ENCODE data around the gene STIMATE. TPM values are rescaled to one million over a fixed set of nuclear protein-coding genes. Genes with fewer than 3 reads are reported as not detected.

The STIMATE gene
- total RNA-seq, 1 donor: 27.3 TPM

- Histone ChIP-seq H3K4me1 (ENCODE audit: insufficient read depth, low read length) (peaks cover 7% of the 10 kb centered on the region), H3K27me3 (ENCODE audit: insufficient read depth, low read length) (no peaks in the 10 kb centered on the region), H3K4me3 (ENCODE audit: low read length) (no peak overlapping the region), H3K9me3 (ENCODE audit: low read depth, low read length) (no peaks in the 10 kb centered on the region)
These were observed 11.2 kb downstream of the STIMATE start for GRCh38 chr3:52886049-52886730.

- no peak overlapping the region for H3K4me3 ChIP-seq (ENCODE audit: low read length)
- no peaks in the 10 kb centered on the region for H3K9me3 ChIP-seq (ENCODE audit: low read depth, low read length)
- no peaks in the 10 kb centered on the region for H3K27me3 ChIP-seq (ENCODE audit: insufficient read depth, low read length)
- H3K4me1 ChIP-seq (ENCODE audit: insufficient read depth, low read length): no peaks in the 10 kb centered on the region
These were observed 15.0 kb downstream of the STIMATE start for GRCh38 chr3:52882377-52882776.

GRCh38 chr3:52881871-52882270 is 15.5 kb downstream of the STIMATE start:
- no peaks in the 10 kb centered on the region for H3K9me3 ChIP-seq (ENCODE audit: low read depth, low read length)
- no peaks in the 10 kb centered on the region for H3K27me3 ChIP-seq (ENCODE audit: insufficient read depth, low read length)
- no peaks in the 10 kb centered on the region for H3K4me1 ChIP-seq (ENCODE audit: insufficient read depth, low read length)
- no peak overlapping the region for H3K4me3 ChIP-seq (ENCODE audit: low read length)

- Histone ChIP-seq H3K27me3 (ENCODE audit: insufficient read depth, low read length) (no peaks in the 10 kb centered on the region), H3K4me1 (ENCODE audit: insufficient read depth, low read length) (peaks cover 4% of the 10 kb centered on the region), H3K4me3 (ENCODE audit: low read length) (no peak overlapping the region), H3K9me3 (ENCODE audit: low read depth, low read length) (no peaks in the 10 kb centered on the region)
These were observed 16.9 kb downstream of the STIMATE start for GRCh38 chr3:52880474-52880873.

- H3K4me3 ChIP-seq (ENCODE audit: low read length): no peak overlapping the region
- H3K27me3 ChIP-seq (ENCODE audit: insufficient read depth, low read length): no peaks in the 10 kb centered on the region
- peaks cover 8% of the 10 kb centered on the region for H3K4me1 ChIP-seq (ENCODE audit: insufficient read depth, low read length)
- H3K9me3 ChIP-seq (ENCODE audit: low read depth, low read length): no peaks in the 10 kb centered on the region
These were observed 17.3 kb downstream of the STIMATE start for GRCh38 chr3:52880047-52880446.

- H3K27me3 ChIP-seq (ENCODE audit: insufficient read depth, low read length): no peaks in the 10 kb centered on the region
- H3K4me3 ChIP-seq (ENCODE audit: low read length): no peak overlapping the region
- H3K4me1 ChIP-seq (ENCODE audit: insufficient read depth, low read length): peaks cover 13% of the 10 kb centered on the region
- no peaks in the 10 kb centered on the region for H3K9me3 ChIP-seq (ENCODE audit: low read depth, low read length)
These were observed 17.8 kb downstream of the STIMATE start for GRCh38 chr3:52879581-52879980.

GRCh38 chr3:52879090-52879489 is 18.3 kb downstream of the STIMATE start:
- H3K9me3 ChIP-seq (ENCODE audit: low read depth, low read length): no peaks in the 10 kb centered on the region
- H3K4me3 ChIP-seq (ENCODE audit: low read length): no peak overlapping the region
- peaks cover 16% of the 10 kb centered on the region for H3K4me1 ChIP-seq (ENCODE audit: insufficient read depth, low read length)
- no peaks in the 10 kb centered on the region for H3K27me3 ChIP-seq (ENCODE audit: insufficient read depth, low read length)

GRCh38 chr3:52877085-52877484 is 20.3 kb downstream of the STIMATE start:
- peaks cover 21% of the 10 kb centered on the region for H3K4me1 ChIP-seq (ENCODE audit: insufficient read depth, low read length)
- H3K9me3 ChIP-seq (ENCODE audit: low read depth, low read length): no peaks in the 10 kb centered on the region
- no peaks in the 10 kb centered on the region for H3K27me3 ChIP-seq (ENCODE audit: insufficient read depth, low read length)
- H3K4me3 ChIP-seq (ENCODE audit: low read length): no peak overlapping the region

GRCh38 chr3:52874864-52875587 is 22.3 kb downstream of the STIMATE start:
- Histone ChIP-seq H3K4me3 (ENCODE audit: low read length) (no peak overlapping the region), H3K4me1 (ENCODE audit: insufficient read depth, low read length) (peaks cover 21% of the 10 kb centered on the region), H3K9me3 (ENCODE audit: low read depth, low read length) (no peaks in the 10 kb centered on the region), H3K27me3 (ENCODE audit: insufficient read depth, low read length) (no peaks in the 10 kb centered on the region)

- Histone ChIP-seq H3K4me1 (ENCODE audit: insufficient read depth, low read length) (peaks cover 21% of the 10 kb centered on the region), H3K4me3 (ENCODE audit: low read length) (no peak overlapping the region), H3K9me3 (ENCODE audit: low read depth, low read length) (no peaks in the 10 kb centered on the region), H3K27me3 (ENCODE audit: insufficient read depth, low read length) (no peaks in the 10 kb centered on the region)
These were observed 23.1 kb downstream of the STIMATE start for GRCh38 chr3:52874160-52874701.

GRCh38 chr3:52873433-52874159 is 23.8 kb downstream of the STIMATE start:
- Histone ChIP-seq H3K27me3 (ENCODE audit: insufficient read depth, low read length) (no peaks in the 10 kb centered on the region), H3K9me3 (ENCODE audit: low read depth, low read length) (no peaks in the 10 kb centered on the region), H3K4me3 (ENCODE audit: low read length) (no peak overlapping the region), H3K4me1 (ENCODE audit: insufficient read depth, low read length) (peaks cover 21% of the 10 kb centered on the region)

GRCh38 chr3:52872245-52872644 is 25.1 kb downstream of the STIMATE start:
- Histone ChIP-seq H3K4me1 (ENCODE audit: insufficient read depth, low read length) (peaks cover 21% of the 10 kb centered on the region), H3K9me3 (ENCODE audit: low read depth, low read length) (no peaks in the 10 kb centered on the region), H3K27me3 (ENCODE audit: insufficient read depth, low read length) (no peaks in the 10 kb centered on the region), H3K4me3 (ENCODE audit: low read length) (no peak overlapping the region)

GRCh38 chr3:52871761-52872160 is 25.6 kb downstream of the STIMATE start:
- Histone ChIP-seq H3K4me1 (ENCODE audit: insufficient read depth, low read length) (peaks cover 21% of the 10 kb centered on the region), H3K4me3 (ENCODE audit: low read length) (no peak overlapping the region), H3K27me3 (ENCODE audit: insufficient read depth, low read length) (no peaks in the 10 kb centered on the region), H3K9me3 (ENCODE audit: low read depth, low read length) (no peaks in the 10 kb centered on the region)

GRCh38 chr3:52870471-52870870 is 26.9 kb downstream of the STIMATE start:
- Histone ChIP-seq H3K4me1 (ENCODE audit: insufficient read depth, low read length) (peaks cover 16% of the 10 kb centered on the region), H3K9me3 (ENCODE audit: low read depth, low read length) (no peaks in the 10 kb centered on the region), H3K4me3 (ENCODE audit: low read length) (no peak overlapping the region), H3K27me3 (ENCODE audit: insufficient read depth, low read length) (no peaks in the 10 kb centered on the region)

- Histone ChIP-seq H3K4me1 (ENCODE audit: insufficient read depth, low read length) (no peaks in the 10 kb centered on the region), H3K9me3 (ENCODE audit: low read depth, low read length) (no peaks in the 10 kb centered on the region), H3K27me3 (ENCODE audit: insufficient read depth, low read length) (no peaks in the 10 kb centered on the region), H3K4me3 (ENCODE audit: low read length) (no peak overlapping the region)
These were observed 30.9 kb downstream of the STIMATE start for GRCh38 chr3:52866427-52866826.
